Stimulated activated CD4-positive, alpha-beta T cell treated with anti-CD3 and anti-CD28 coated beads, Interleukin-1b, Interleukin-23, amount 100 ng/mL, for 24 hours (primary cell): ENCODE results near the gene RRAS2.
"Not testable (repeated sequence)": the region's sequence is repeated elsewhere in the genome, so short reads cannot be mapped to it uniquely, and the experiment has no call there.

Experiments
- DNase-seq, 4 experiments: peaks; one replicate each; pipeline ENCODE4 v3.0.0-alpha.2; 2020; ENCODE audit warnings: low read depth in 4 of 4, low spot score in 1 of 4

The RRAS2 gene

DNA sequence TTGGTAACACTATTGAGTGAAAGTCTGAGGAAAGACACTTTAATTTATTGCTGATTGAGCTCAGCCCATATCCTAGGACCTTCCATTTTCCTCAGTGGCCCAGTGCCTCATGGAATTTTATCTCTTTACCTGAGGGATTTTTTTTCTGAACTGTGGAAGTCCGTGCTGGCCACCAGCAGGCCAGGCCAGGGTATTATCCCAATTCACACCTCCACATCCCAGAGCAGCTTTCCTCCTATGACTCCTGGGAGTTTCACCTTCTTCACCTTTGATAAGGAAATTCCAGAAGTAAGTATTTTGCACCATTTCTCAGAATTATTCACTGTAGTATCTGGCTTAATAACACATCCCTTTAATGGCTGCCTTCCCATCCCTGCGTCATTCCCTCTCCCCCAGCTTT lies 13.0 kb upstream of the RRAS2 start:
- DNase-seq: no peak

DNA sequence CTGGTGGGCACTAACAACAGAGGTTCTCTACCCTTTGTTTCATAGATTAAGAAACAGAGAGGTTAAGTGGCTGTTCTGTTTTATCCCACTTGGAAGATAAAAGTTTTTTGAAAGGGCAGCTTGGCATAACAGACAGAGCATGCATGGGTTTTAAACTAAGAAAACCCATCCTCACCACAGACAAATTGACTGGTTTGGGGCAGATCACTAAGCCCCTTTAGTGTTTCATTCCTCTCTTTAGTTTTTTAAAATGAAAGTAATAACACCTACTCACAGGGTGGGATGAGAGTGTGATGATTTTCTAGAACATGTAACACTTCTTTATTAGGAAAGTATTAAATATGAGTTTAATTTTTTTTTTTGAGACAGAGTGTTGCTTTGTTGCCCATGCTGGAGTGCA lies 12.3 kb upstream of the RRAS2 start:
- DNase-seq: no peak

GRCh38 chr11:14370496-14370895 lies 11.5 kb upstream of the RRAS2 start:
- no peak for DNase-seq

- DNase-seq: no peak
Measured at GRCh38 chr11:14369598-14369997, 10.6 kb upstream of the RRAS2 start.

DNA sequence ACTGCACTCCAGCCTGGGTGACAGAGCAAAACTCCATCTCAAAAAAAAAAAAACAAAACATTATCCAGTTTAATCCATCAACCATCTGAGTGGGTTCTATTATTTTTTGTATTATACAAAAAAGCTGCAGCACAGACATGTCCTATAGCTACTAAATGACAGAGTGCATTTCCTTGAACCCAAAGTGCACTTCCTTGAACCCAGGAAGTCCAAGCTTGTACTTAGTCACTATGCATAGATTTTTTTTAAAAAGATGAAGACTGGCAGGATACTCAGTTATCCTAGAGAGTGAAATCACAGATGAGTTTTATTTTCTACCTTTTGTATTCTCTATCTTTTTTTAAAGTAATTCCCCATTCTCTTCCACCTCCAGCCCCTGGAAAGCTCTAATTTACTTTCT lies 8.0 kb upstream of the RRAS2 start:
- DNase-seq: no peak

- DNase-seq: no peak
Measured at GRCh38 chr11:14364322-14364721, 5.3 kb upstream of the RRAS2 start.

DNA sequence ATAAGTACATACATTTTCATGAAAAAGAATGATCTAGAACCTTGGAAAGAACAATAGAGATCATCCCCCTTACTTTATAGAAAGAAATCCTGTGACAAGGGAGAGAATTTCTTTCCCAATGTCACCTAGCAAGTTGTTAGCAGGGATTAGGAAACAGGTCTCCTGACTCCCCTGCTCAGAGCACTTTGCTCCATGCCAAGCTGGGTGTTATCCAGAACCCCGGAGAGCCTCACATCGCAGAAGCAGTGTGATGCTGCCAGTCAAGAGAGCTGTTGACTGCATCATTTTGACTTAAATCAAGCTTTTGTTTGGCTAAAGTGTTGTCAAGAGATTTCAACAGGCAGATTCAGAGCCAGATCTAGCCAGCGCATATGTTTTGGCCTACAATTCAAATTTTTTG lies 3.6 kb upstream of the RRAS2 start:
- no peak for DNase-seq

GRCh38 chr11:14361951-14362350 lies 3.0 kb upstream of the RRAS2 start:
- no peak for DNase-seq

DNA sequence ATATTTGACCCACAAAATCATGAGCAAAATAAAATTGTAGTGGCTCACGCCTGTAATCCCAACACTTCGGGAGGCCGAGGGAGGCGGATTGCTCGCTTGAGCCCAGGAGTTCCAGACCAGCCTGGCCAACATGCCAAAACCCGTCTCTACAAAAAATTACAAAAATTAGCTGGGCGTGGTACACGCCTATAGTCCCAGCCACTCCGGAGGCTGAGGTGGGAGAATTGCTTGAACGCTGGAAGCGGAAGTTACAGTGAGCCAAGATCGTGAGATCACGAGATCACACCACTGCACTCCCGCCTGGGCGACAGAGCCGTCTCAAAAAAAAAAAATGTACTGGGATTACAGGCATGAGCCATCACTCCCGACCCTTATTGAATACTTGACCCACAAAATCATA lies 2.0 kb upstream of the RRAS2 start:
- DNase-seq: no peak

DNA sequence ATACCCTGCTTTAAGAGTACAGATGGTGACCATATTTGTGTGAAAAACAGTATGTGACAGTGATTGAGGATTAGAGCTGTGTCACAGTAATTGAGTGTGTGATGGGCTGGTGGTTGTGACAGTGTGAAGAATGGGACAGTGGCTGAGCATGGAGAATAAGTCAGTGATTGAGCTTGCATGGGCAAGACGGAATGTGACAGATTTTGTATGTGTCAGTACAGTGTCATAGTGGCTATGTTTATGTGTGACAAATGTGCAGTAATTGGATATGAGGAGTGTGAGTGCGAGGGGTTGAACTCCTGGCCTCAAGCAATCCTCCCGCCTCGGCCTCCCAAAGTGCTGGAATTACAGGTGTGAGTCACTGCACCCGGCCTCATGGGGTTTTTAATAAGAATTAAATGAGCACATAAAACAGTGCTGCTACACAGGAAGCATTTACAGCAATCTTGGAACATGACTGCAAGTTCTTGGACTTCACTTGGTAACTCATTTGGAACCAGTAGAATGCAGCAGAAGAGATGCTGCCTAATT lies 583 bp upstream of the RRAS2 start:
- DNase-seq: no peak

GRCh38 chr11:14357881-14358728 lies 878 bp downstream of the RRAS2 start:
- DNase-seq: peak in 3 of 4 experiments; percentile 1 to 11 (median 8)

DNA sequence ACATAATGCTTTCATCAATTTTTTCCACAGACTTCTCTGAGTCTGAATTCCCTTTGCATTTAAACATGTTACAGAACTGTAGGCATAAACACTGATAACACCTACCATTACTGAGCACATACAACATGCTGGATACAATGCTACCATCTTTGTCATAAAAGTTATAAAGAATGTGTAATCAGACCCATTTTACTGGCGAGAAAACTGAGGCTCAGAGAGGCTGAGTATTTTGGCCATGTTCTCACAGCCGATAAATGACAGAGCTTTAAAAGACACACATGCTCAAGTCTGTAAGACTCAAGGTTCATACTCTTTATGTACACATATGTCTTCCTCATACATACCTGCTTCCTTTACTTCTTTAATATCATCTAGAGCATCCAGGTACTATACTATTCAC lies 2.6 kb downstream of the RRAS2 start:
- no peak for DNase-seq

DNA sequence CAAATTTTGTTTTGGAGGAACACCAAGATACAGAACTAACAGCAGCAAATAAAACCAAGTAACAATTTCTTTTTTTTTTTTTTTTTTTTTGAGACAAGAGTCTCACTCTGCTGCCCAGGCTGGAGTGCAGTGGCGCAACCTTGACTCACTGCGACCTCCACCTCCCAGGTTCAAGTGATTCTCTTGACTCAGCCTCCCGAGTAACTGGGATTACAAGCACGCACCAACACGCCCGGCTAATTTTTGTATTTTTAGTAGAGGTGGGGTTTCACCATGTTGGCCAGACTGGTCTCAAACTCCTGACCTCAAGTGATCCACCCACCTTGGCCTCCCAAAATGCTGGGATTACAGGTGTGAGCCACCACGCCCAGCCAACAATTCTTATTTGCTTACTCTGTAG lies 4.4 kb downstream of the RRAS2 start:
- not testable (repeated sequence) for DNase-seq

DNA sequence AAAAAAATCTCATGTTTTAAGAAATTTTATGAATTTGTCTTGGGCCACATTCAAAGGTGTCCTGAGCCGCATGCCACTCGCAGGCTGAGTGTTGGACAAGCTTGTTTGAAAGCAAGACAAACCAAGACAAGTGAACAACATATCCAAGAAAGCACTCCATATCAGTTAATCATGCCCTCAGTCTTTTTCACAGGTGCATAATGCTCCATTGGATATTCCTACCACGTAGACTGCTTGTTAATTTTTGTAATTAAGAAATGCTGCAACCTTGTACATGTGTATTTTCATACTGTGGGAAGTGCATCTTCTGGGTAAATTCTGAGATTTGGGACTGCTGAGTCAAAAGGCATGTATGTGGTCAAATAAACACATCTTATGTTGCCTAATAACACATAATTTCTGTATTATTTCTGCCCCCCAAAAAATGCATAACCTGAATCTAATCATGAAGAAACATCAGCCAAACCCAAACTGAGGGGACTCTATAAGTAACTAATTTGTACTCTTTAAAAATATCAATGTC lies 8.2 kb downstream of the RRAS2 start:
- DNase-seq: no peak

DNA sequence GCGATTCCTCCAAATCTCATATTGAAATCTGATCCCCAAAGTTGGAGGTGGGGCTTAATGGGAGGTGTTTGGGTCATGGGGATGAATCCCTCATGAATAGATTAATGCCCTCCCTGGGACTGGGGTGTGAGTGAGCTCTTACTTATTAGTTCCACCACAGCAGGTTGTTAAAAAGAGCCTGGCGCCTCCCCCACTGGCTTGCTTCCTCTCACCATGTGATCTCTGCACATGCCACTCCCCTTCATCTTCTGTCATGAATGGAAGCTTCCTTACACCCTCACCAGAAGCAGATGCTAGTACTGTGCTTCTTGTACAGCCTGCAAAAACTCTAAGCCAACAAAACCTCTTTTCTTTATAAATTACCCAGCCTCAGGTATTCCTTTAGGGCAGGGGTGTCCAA lies 8.8 kb downstream of the RRAS2 start:
- no peak for DNase-seq

DNA sequence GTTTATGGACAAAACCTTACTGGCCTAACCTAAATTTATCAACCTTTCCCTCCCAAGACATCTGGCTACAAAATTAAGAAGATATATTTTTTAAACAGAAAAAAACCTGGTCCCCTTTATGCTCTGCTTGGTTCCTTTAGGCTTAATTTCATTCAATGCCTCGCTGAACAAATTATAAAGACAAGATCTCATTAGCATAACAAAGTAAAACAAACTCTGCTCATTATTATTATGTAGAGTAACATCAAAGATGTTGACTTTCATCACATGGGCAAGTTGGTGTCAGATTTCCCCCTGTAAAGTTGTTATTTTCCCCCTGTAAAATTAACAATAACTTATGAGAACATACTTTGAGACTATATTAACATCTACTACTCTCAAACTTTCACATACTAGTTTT lies 11.0 kb downstream of the RRAS2 start:
- no peak for DNase-seq

GRCh38 chr11:14347494-14347893 lies 11.5 kb downstream of the RRAS2 start:
- no peak for DNase-seq

- no peak for DNase-seq
Measured at GRCh38 chr11:14346303-14346955, 12.6 kb downstream of the RRAS2 start.

DNA sequence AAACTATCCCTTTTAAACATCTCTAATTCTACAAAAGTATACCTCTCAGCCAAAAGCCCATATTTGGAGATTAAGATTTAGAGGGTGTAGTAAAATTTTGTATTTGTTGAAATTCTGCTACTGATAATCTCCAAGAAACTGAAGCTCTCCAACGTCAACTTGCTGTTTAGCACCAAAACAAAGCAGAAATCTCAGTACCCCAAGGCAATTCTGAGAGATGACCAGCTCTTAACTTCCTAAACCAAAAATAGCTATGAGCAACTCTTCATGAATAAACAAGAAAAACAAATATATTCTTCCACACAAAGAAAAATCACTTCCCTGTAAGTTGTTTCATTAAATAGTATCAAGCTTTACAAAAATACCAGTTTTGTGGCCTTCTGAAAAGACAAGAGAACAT lies 13.3 kb downstream of the RRAS2 start:
- DNase-seq: no peak

DNA sequence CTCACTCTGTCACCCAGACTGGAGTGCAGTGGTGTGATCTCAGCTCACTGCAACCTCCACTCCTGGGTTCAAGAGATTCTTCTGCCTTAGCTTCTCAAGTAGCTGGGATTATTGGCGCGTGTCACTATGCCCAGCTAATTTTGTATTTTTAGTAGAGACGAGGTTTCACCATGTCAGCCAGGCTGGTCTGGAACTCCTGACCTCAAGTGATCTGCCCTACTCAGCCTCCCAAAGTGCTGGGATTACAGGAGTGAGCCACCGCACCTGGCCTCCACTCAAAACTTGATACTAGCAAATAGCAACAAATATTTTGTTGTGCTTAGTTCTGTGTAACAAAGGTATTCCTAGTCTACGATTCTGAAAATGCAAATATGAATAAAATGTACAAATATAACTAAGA lies 14.0 kb downstream of the RRAS2 start:
- not testable (repeated sequence) for DNase-seq

- DNase-seq: no peak
Measured at GRCh38 chr11:14342906-14343305, 16.1 kb downstream of the RRAS2 start.

DNA sequence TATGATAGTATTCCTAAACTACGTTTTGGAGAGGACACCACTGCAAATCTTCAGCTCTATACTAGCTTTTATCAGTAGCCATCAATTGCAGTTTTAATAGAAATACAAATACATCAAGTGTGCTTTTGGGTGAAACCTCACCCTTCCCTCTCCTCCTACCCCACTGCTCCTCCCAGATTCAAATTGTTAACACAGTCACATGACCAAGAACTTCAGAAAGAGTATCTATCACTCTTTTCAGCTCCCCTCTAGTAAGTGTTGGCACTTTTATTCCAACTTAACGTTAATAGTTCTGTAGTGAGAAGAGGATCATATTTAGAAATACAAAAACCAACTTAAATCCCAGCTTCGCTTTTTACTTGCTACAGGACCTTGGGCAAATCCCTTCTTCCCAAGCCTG lies 17.0 kb downstream of the RRAS2 start:
- DNase-seq: no peak
